DMS 273 (cell line): ENCODE results near the gene DDX51.

Experiments
- DNase-seq: peaks from one replicate; lab custom pipeline; 2025; ENCODE audit not compliant: unreplicated experiment; lab: John Stamatoyannopoulos, UW

DDX51 gene

GRCh38 chr12:132167611-132168310, 23.6 kb upstream of the DDX51 start:
- DNase-seq: no peak

- no peak for DNase-seq
These were observed 22.9 kb upstream of the DDX51 start for GRCh38 chr12:132166801-132167591.

GRCh38 chr12:132166093-132166492, 22.0 kb upstream of the DDX51 start:
- DNase-seq: no peak

GRCh38 chr12:132165584-132165983, 21.5 kb upstream of the DDX51 start:
- peak; percentile 15 for DNase-seq

- no peak for DNase-seq
These were observed 20.3 kb upstream of the DDX51 start for GRCh38 chr12:132164426-132164825.

- peak; percentile 38 for DNase-seq
These were observed 19.8 kb upstream of the DDX51 start for GRCh38 chr12:132163911-132164288.

GRCh38 chr12:132163041-132163910, 19.2 kb upstream of the DDX51 start:
- no peak for DNase-seq

- peak; percentile 39 for DNase-seq
These were observed 18.5 kb upstream of the DDX51 start for GRCh38 chr12:132162508-132163031.

- no peak for DNase-seq
These were observed 17.8 kb upstream of the DDX51 start for GRCh38 chr12:132161796-132162507.

- no peak for DNase-seq
These were observed 17.1 kb upstream of the DDX51 start for GRCh38 chr12:132161036-132161781.

GRCh38 chr12:132160601-132161035, 16.5 kb upstream of the DDX51 start:
- DNase-seq: no peak

GRCh38 chr12:132160016-132160415, 15.9 kb upstream of the DDX51 start:
- DNase-seq: peak; percentile 30

- no peak for DNase-seq
These were observed 15.5 kb upstream of the DDX51 start for GRCh38 chr12:132159555-132160003.

- DNase-seq: no peak
These were observed 14.8 kb upstream of the DDX51 start for GRCh38 chr12:132158677-132159554.

GRCh38 chr12:132157733-132158409, 13.8 kb upstream of the DDX51 start:
- DNase-seq: no peak

- no peak for DNase-seq
These were observed 12.6 kb upstream of the DDX51 start for GRCh38 chr12:132156573-132157325.

GRCh38 chr12:132155771-132156572, 11.9 kb upstream of the DDX51 start:
- DNase-seq: no peak
